SIG-M5 treated with dmso at 0.1 percent for 504 hours (cell line): ENCODE data around the gene CLCF1.
"Not testable (repeated sequence)": the region's sequence is repeated elsewhere in the genome, so short reads cannot be mapped to it uniquely, and the experiment has no call there.

Experiments used
- DNase-seq: peaks from one replicate; lab custom pipeline; 2025; ENCODE audit not compliant: unreplicated experiment; lab: John Stamatoyannopoulos, UW

Gene CLCF1

GRCh38 chr11:67344264-67344663, 29.1 kb downstream of the CLCF1 start:
- no peak for DNase-seq

GRCh38 chr11:67337257-67337656, 36.1 kb downstream of the CLCF1 start:
- no peak for DNase-seq

DNA sequence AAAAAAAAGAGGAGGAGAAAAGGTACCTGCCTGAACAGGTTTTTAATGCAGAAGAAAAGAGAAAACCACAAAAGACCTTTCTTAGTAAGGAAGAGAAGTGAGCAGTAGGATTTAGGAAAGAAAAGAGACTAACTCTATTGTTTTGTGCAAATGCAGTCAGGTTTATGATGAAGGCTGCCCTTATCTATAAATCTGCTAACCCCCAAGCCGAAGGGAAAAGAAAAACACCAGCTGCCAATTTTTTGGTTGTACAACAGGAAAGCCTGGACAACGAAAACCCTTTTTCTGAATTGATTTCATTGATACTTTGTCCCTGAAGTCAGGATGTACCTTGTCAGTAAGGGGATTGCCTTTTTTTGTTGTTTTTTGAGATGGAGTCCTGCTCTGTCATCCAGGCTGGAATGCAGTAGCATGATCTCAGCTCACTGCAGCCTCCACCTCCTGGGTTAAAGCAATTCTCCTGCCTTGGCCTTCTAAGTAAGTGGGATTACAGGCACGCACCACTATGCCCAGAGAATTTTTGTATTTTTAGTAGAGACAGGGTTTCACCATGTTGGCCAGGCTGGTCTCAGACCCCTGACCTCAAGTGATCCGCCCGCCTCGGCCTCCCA, 41.2 kb downstream of the CLCF1 start:
- DNase-seq = no peak

GRCh38 chr11:67323526-67323925, 49.9 kb downstream of the CLCF1 start:
- no peak for DNase-seq

DNA sequence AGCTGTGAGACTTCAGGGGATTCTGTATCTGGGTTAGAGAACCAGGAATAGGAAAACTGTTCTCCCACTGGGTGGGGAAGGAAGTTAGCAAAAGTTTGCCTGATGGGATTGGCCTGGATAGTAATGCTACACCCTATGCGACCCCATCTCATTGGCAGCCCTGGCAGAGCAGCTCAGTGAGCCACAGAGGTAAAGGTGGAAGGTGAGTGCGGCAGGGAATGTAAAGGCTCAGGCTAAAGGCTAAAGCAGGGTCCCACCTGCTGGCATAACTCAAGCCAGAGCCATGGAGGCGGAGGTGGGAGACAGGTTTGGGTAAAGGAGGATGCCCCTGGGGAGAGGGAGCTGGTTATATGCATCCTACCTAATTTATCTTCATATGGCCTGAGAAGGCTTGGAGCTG, 51.3 kb downstream of the CLCF1 start:
- no peak for DNase-seq

- DNase-seq = no peak
Measured at GRCh38 chr11:67321313-67321871, 52.0 kb downstream of the CLCF1 start.

- no peak for DNase-seq
Measured at GRCh38 chr11:67320691-67321090, 52.7 kb downstream of the CLCF1 start.

- DNase-seq = no peak
Measured at GRCh38 chr11:67320011-67320410, 53.4 kb downstream of the CLCF1 start.

DNA sequence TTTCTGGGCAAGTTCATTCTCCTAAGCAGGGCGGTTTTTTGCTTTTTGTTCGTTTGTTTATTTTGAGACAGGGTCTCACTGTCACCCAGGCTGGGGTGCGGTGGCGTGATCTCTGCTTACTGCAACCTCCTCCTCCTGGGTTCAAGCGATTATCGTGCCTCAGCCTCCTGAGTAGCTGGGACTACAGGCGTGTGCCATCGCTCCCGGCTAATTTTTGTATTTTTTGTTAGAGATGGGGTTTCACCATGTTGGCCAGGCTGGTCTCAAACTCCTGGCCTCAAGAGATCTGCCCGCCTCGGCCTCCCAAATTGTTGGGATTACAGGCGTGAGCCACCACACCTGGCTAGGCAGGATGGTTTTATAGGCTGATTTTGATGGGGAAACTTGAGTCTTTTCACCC, 54.5 kb downstream of the CLCF1 start:
- not testable (repeated sequence) for DNase-seq

DNA sequence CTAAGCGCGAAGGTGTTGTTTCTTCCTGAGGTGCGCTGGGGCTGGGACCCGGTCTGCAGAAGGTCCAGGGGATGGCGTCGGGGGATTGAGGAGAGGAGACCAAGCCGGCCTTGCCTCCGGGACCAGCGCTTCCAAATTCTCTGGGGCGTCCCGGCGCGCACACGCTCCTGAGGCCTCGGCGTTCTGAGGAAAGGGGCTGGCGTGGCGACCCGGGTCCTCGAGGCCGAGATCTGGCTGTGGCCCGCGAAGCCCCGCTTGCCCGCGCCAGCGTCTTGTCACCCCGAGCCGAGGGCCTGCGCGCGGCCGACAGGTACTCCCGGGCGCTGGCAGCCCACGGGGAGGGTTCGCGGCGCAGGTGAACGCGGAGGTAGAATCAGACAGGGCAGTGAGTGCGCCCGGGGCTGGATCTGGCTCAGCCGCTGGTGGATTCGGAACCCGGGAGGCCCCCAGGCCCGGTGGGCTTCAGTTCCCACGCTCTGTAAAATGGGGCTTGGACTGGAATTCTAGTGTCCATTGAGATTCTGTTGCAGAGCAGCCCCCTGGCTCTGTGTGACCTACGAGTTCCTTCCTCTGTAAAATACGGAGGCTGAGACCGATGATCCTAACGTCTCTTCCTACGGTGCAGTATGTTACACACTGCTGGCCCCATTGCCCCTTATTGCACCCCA, 55.4 kb downstream of the CLCF1 start:
- no peak for DNase-seq

DNA sequence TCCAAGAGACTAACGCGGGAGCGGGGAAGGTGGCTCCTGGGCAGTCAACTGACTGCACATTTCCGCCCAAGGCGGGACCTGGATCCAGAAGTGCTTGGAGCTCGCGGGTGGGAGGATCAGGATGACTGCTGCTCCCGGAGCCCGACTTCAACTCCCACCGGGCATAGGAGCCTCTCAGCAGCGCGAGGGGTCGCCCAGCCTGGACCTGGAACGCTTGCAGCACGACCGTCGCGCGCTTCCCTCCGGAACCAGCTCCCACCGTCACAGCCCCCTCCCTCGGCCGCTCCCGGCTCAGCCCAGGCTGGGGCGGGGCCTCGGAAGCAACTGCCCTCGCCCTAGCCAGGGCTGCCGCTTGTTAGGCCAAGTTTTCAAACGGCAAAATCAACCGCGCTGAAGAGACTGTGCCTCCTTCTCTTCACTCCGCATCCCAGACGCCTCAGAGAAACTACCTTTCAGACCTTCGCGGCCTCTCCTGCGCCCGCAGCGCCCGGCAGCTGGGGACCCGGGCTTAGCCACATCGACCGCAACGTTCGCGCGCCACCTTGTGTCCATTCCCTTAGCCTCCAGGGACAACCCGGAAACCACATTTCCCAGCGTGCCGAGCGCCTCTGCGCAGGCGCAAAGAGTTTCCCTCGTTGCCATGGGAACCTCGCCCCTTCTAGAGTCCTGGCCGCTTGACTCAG, 56.1 kb downstream of the CLCF1 start:
- peak; percentile 93 for DNase-seq

DNA sequence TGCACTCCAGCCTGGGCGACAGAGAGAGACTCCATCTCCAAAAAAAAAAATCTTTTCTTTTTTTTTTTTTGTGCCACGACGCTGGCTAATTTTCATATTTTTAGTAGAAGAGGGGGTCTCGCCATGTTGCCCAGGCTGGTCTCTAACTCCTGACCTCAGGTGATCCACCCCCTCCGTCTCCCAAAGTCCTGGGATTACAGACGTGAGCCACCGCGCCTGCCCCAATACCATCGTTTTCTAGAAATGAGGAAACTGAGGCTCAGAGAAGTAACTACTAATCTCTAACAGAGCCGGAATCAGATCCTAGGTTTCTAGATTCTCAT, 56.6 kb downstream of the CLCF1 start:
- no peak for DNase-seq

GRCh38 chr11:67315325-67315909, 58.0 kb downstream of the CLCF1 start:
- no peak for DNase-seq

DNA sequence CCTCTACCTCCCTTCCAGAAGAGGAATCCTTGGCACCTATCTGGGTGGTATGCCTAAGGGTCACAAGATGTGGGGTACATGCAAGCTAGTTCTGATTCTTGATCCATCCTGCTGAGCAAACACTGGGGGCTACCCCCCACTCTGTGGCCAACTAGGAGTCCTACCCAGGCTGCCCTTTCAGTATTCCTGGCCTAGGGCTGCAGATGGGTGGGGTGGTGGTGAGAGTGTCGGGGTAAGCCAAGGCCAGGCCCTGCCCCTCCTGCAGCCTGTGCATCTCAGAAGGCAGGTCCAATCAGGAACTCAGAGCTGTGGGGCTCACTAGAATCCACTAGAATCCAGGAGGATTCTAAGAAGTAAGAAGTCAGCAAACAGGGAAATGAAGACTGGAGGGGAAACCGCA, 59.2 kb downstream of the CLCF1 start:
- DNase-seq = no peak
